B cell (primary cell): Measurements from ENCODE around the gene SLC24A3. TPM values are rescaled to one million over a fixed set of nuclear protein-coding genes. Genes with fewer than 3 reads are reported as not detected.

Source experiments
- ATAC-seq: fragments of 200-7000 bp; cut with Tn5 transposase; one replicate; pipeline ENCODE4 v1.10.0; 2021; ENCODE audit warnings: low read depth, mild to moderate bottlenecking, moderate number of reproducible peaks, moderate library complexity
- CTCF ChIA-PET: fragments of 350-600 bp; sonication (Branson Sonifier 250); formaldehyde crosslinking; loops from one replicate; lab custom pipeline; 2021; ENCODE audit warnings: antibody characterized with exemption, inconsistent platforms; lab: Charles Lee
- POLR2A ChIA-PET: fragments of 350-600 bp; sonication (Branson Sonifier 250); formaldehyde crosslinking; loops from one replicate; lab custom pipeline; 2021; ENCODE audit warnings: antibody characterized with exemption; lab: Charles Lee
- DNase-seq: peaks from one replicate; pipeline ENCODE4 v3.0.0; 2013
- H2AFZ ChIP-seq: 2 replicates; pipeline ENCODE4 v1.6.1; 2012; ENCODE audit warnings: mild to moderate bottlenecking, low read depth, low read length; ENCODE audit not compliant: insufficient read depth, poor library complexity, severe bottlenecking
- H3K27ac ChIP-seq, 2 donors: 1 replicate in 1 of 2; 2 replicates in 1 of 2; pipeline ENCODE4 v1.5.1; 2012 to 2013; ENCODE audit warnings: low read length in 2 of 2, mild to moderate bottlenecking in 2 of 2, moderate library complexity in 1 of 2
- H3K27me3 ChIP-seq, 4 experiments: fragments of 200-600 bp in 1 of 4; sonication (generic) in 1 of 4; replicated peaks in 1 of 4; 1 replicate in 2 of 4; 2 replicates in 2 of 4; pipeline versions ENCODE4 v1.6.1 to v1.7.0; 2013 to 2016; ENCODE audit warnings: low read length in 3 of 4, mild to moderate bottlenecking in 2 of 4, mixed read lengths in 1 of 4, moderate library complexity in 1 of 4; ENCODE audit not compliant: insufficient read depth in 4 of 4, control insufficient read depth in 3 of 4; ENCODE audit errors: control extremely low read depth in 1 of 4
- H3K36me3 ChIP-seq, 2 experiments: replicated peaks in 1 of 2; 1 replicate in 1 of 2; 2 replicates in 1 of 2; pipeline versions ENCODE4 v1.6.1 to v1.7.1; 2013; ENCODE audit warnings: low read length in 1 of 2; ENCODE audit not compliant: insufficient read depth in 2 of 2, control insufficient read depth in 1 of 2; ENCODE audit errors: control extremely low read depth in 1 of 2, extremely low read depth in 1 of 2
- H3K4me1 ChIP-seq, 2 donors: fragments of 200-600 bp in 1 of 2; sonication (generic) in 1 of 2; 1 replicate in 1 of 2; 2 replicates in 1 of 2; pipeline versions ENCODE4 v1.5.1 to v1.6.1; 2013 to 2017; ENCODE audit warnings: low read length in 2 of 2; ENCODE audit not compliant: control insufficient read depth in 2 of 2, insufficient read depth in 2 of 2
- H3K4me2 ChIP-seq: replicated peaks from 2 replicates; pipeline ENCODE3; 2012; ENCODE audit warnings: mild to moderate bottlenecking, low read depth, low read length; ENCODE audit not compliant: poor library complexity, severe bottlenecking
- H3K4me3 ChIP-seq, 5 experiments: fragments of 200-600 bp in 1 of 5; sonication (generic) in 1 of 5; 1 replicate in 3 of 5; 2 replicates in 2 of 5; pipeline versions ENCODE4 v1.5.1 to v1.7.0; 2011 to 2016; ENCODE audit warnings: low read length in 4 of 5, mild to moderate bottlenecking in 4 of 5, low read depth in 2 of 5, control low read depth in 1 of 5, moderate library complexity in 1 of 5; ENCODE audit not compliant: insufficient read depth in 1 of 5; ENCODE audit errors: control extremely low read depth in 1 of 5, extremely low read depth in 1 of 5
- H3K79me2 ChIP-seq: fragments of 200-600 bp; sonication (generic); one replicate; pipeline ENCODE4 v1.6.0; 2016; ENCODE audit warnings: low read length; ENCODE audit not compliant: control insufficient read depth, insufficient read depth
- H3K9ac ChIP-seq: fragments of 200-600 bp; sonication (generic); 2 replicates; pipeline ENCODE4 v1.6.1; 2017; ENCODE audit warnings: mild to moderate bottlenecking, low read length, moderate library complexity
- H3K9me3 ChIP-seq, 3 donors: one replicate each; pipeline versions ENCODE4 v1.6.1 to v1.7.1; 2013; ENCODE audit warnings: low read length in 2 of 3; ENCODE audit not compliant: control insufficient read depth in 2 of 3, insufficient read depth in 1 of 3; ENCODE audit errors: control extremely low read depth in 1 of 3
- H4K20me1 ChIP-seq: 2 replicates; pipeline ENCODE4 v1.6.0; 2012; ENCODE audit warnings: mild to moderate bottlenecking, low read length; ENCODE audit not compliant: insufficient read depth, control insufficient read depth, poor library complexity, severe bottlenecking
- H3K27ac Mint-ChIP-seq: one replicate; pipeline ENCODE4 v1.8.0; 2021; ENCODE audit warnings: mixed read lengths
- H3K27me3 Mint-ChIP-seq: one replicate; pipeline ENCODE4 v1.8.0; 2021; ENCODE audit warnings: mixed read lengths
- H3K4me1 Mint-ChIP-seq: one replicate; pipeline ENCODE4 v1.8.0; 2021; ENCODE audit warnings: mixed read lengths
- H3K4me3 Mint-ChIP-seq: one replicate; pipeline ENCODE4 v1.8.0; 2021; ENCODE audit warnings: mixed read lengths
- H3K9me3 Mint-ChIP-seq: one replicate; pipeline ENCODE4 v1.8.0; 2022; ENCODE audit warnings: mixed read lengths; ENCODE audit not compliant: insufficient read depth
- CTCF ChIP-seq: fragments of 200-600 bp; IDR thresholded peaks from one replicate; pipeline ENCODE4 v1.8.0; 2022; ENCODE audit warnings: antibody characterized with exemption, mild to moderate bottlenecking
- EZH2 ChIP-seq: IDR thresholded peaks from 2 replicates; pipeline ENCODE4 v1.6.1; 2012; ENCODE audit warnings: borderline replicate concordance, low read depth, mild to moderate bottlenecking, moderate library complexity, low read length; ENCODE audit not compliant: insufficient read depth, poor library complexity, severe bottlenecking
- WGBS: methylation state at CpG from one replicate; pipeline ENCODE4 v1.1.5; 2013; ENCODE audit warnings: missing lambda C conversion rate; ENCODE audit not compliant: insufficient coverage; 5-methylcytosine and 5-hydroxymethylcytosine counted together
- intact Hi-C: fragments of 100-400 bp; cut with micrococcal nuclease; formaldehyde crosslinking; loops from one replicate; pipeline ENCODE4 v1.10.0; 2022
- polyA plus RNA-seq: library from polyadenylated mRNA; depleted of rRNA; stranded (reverse); fragments of >200 nt; gene quantifications from 2 replicates; pipeline ENCODE4 v1.2.3, GENCODE V29; 2012
- total RNA-seq, 2 donors: library from RNA; stranded (reverse); fragments of 120-200 nt in 1 of 2; gene quantifications; 1 replicate in 1 of 2; 2 replicates in 1 of 2; pipeline versions ENCODE4 v1.2.3 to v1.2.4, GENCODE V29; 2013 to 2022

SLC24A3 gene
- total and polyA plus RNA-seq, 2 donors (not counting 1 experiment from before 2014, with no cell fraction given): not detected

- peaks cover 14% of the 10 kb centered on the region for H3K27me3 Mint-ChIP-seq
- ChIA-PET CTCF (no interaction called here), POLR2A (no interaction called here)
- Histone ChIP-seq H3K79me2 (no peaks in the 10 kb centered on the region), H3K4me2 (no peak overlapping the region), H3K36me3 (no peaks in the 10 kb centered on the region), H2AFZ (no peak overlapping the region), H3K27me3 (no peaks in the 10 kb centered on the region), H3K9ac (no peak overlapping the region), H4K20me1 (no peaks in the 10 kb centered on the region), H3K4me1 (no peaks in the 10 kb centered on the region), H3K4me3 (no peak overlapping the region), H3K9me3 (peaks cover 0 to 9% (median 2%) of the 10 kb centered on the region in 3 donors), H3K27ac (no peak overlapping the region)
- intact Hi-C loops: no loop called here
- H3K4me1 Mint-ChIP-seq: no peaks in the 10 kb centered on the region
- TF ChIP-seq EZH2 (no peak), CTCF (no peak)
- DNase-seq (no peak), ATAC-seq (no peak)
- H3K4me3 Mint-ChIP-seq: no peak overlapping the region
- no peak overlapping the region for H3K27ac Mint-ChIP-seq
- H3K9me3 Mint-ChIP-seq: peaks cover 8% of the 10 kb centered on the region
These were observed 174.8 kb downstream of the SLC24A3 start for GRCh38 chr20:19387251-19387650.

GRCh38 chr20:19392344-19393130 is 180.1 kb downstream of the SLC24A3 start:
- Histone ChIP-seq H3K4me3 (no peak overlapping the region), H3K27me3 (no peaks in the 10 kb centered on the region), H3K36me3 (no peaks in the 10 kb centered on the region), H4K20me1 (no peaks in the 10 kb centered on the region), H2AFZ (no peak overlapping the region), H3K79me2 (no peaks in the 10 kb centered on the region), H3K9ac (no peak overlapping the region), H3K27ac (no peak overlapping the region), H3K4me2 (no peak overlapping the region), H3K4me1 (no peaks in the 10 kb centered on the region), H3K9me3 (peaks cover 0 to 9% (median 2%) of the 10 kb centered on the region in 3 donors)
- ChIA-PET CTCF (no interaction called here), POLR2A (no interaction called here)
- peaks cover 14% of the 10 kb centered on the region for H3K27me3 Mint-ChIP-seq
- no peak for ATAC-seq
- 100% methylated on average over 1 of the region's 2 CpGs for WGBS
- no peaks in the 10 kb centered on the region for H3K4me1 Mint-ChIP-seq
- H3K9me3 Mint-ChIP-seq: peaks cover 8% of the 10 kb centered on the region
- intact Hi-C loops: no loop called here
- TF ChIP-seq EZH2 (no peak), CTCF (no peak)
- no peak overlapping the region for H3K4me3 Mint-ChIP-seq
- no peak for DNase-seq
- no peak overlapping the region for H3K27ac Mint-ChIP-seq
